SU-DHL-6 (cell line): Measurements from ENCODE around the gene FANCI.

Source experiments
- CTCF ChIP-seq: fragments of 200-600 bp; sonication (generic); IDR thresholded peaks from one replicate; pipeline ENCODE4 v1.5.1; 2017; ENCODE audit warnings: antibody characterized with exemption, mild to moderate bottlenecking, low read length, moderate library complexity; ENCODE audit not compliant: insufficient read depth, poor library complexity, severe bottlenecking
- EZH2phosphoT487 ChIP-seq: fragments of 200-600 bp; sonication (generic), shearing (Covaris generic); conservative IDR thresholded peaks from 2 replicates; pipeline ENCODE4 v1.6.1; 2018; ENCODE audit warnings: mild to moderate bottlenecking, antibody characterized with exemption, low read length, moderate library complexity, mixed read lengths

GRCh38 chr15:89349206-89349558 is 105.4 kb downstream of the FANCI start:
- no peak for TF ChIP-seq CTCF
- TF ChIP-seq EZH2phosphoT487 = no peak
